Colonic mucosa (tissue), 4 donors: ENCODE results near the gene PRKAR1B. TPM values are rescaled to one million over a fixed set of nuclear protein-coding genes. Genes with fewer than 3 reads are reported as not detected.

Experiments
- DNase-seq: peaks from one replicate; pipeline ENCODE4 v3.0.0-alpha.2; 2020
- H3K27ac ChIP-seq: fragments of 200-600 bp; one replicate; pipeline ENCODE4 v1.8.0; 2021
- H3K27me3 ChIP-seq: fragments of 200-600 bp; one replicate; pipeline ENCODE4 v1.8.0; 2021
- H3K36me3 ChIP-seq: fragments of 200-600 bp; one replicate; pipeline ENCODE4 v1.8.0; 2021
- H3K4me1 ChIP-seq: fragments of 200-600 bp; one replicate; pipeline ENCODE4 v1.8.0; 2021; ENCODE audit warnings: mild to moderate bottlenecking
- H3K4me3 ChIP-seq: fragments of 200-600 bp; one replicate; pipeline ENCODE4 v1.8.0; 2021
- H3K9ac ChIP-seq, 2 donors: one replicate each; pipeline ENCODE4 v1.7.0; 2013; ENCODE audit warnings: control low read depth in 2 of 2, low read depth in 2 of 2, low read length in 2 of 2
- H3K9me3 ChIP-seq: fragments of 200-600 bp; one replicate; pipeline ENCODE4 v1.8.0; 2021
- CTCF ChIP-seq: fragments of 200-600 bp; IDR thresholded peaks from one replicate; pipeline ENCODE4 v1.8.0; 2022; ENCODE audit warnings: antibody characterized with exemption, mild to moderate bottlenecking
- intact Hi-C: fragments of 100-400 bp; cut with DNase I; formaldehyde crosslinking; loops from one replicate; pipeline ENCODE4 v1.14.1; 2022
- total RNA-seq, 2 donors: library from RNA; stranded (reverse); fragmentation: NEBNext Ultra II Directional in 1 of 2; extraction: Animal tissue kit (Norgen Biotek cat#: 25700) in 1 of 2; gene quantifications; one replicate each; pipeline ENCODE4 v1.2.1, GENCODE V29; 2021
- donor health status: healthy.
- donor health status: DM: no; HTN: no; CAD: no.
- donor health status: DM: no; HTN: no; CAD: no.

The PRKAR1B gene
- total RNA-seq, 2 donors from 2014 or later = 19.2 to 32.8 TPM

DNA sequence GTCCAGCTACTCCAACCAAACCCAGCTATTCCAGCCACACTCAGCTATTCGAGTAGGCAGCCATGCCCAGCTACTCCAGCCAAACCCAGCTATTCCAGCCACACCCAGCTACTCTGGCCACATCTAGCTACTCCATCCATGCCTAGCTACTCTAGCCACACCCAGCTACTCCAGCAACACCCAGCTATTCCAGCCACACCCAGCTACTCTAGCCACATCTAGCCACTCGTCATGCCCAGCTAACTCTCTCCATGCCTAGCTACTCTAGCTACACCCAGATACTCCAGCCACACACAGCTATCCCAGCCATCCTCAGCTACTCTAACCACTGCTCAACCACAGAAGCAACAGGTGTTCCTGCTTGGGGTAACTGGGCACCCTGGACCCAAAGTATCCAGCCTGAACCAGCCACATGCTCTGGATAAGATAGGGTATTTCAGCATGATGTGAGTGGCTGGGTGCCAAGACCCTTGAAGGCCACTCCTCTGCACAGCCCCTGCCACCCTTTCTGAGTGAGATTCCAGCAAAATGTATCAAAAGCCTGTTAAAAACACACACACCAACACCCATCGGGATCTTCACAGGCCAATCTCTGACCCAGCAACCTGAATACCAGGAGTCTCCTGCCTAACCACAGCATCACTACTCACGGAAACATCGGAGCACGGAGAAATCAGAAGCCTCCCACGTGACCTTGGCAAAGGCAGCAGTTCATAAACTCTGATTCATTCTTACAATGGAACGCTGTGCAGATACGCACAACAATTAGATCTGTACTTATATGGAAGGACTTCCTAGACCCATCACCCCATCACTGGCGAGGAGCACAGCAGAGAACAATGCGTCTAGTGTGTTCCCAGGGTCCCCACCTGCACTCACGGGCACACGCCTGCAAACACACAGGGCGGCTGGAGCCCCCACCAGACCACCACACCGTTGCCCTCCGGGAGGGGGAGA lies 52.3 kb downstream of the PRKAR1B start:
- H3K4me1 ChIP-seq = no peaks in the 10 kb centered on the region

GRCh38 chr7:673681-674453 lies 53.2 kb downstream of the PRKAR1B start:
- no peak overlapping the region for H3K9ac ChIP-seq
- no peaks in the 10 kb centered on the region for H3K27me3 ChIP-seq
- H3K27ac ChIP-seq = no peak overlapping the region
- no peak overlapping the region for H3K4me3 ChIP-seq
- no peaks in the 10 kb centered on the region for H3K9me3 ChIP-seq
- no peak for TF ChIP-seq CTCF
- no peaks in the 10 kb centered on the region for H3K4me1 ChIP-seq
- no peaks in the 10 kb centered on the region for H3K36me3 ChIP-seq
- intact Hi-C loops = no loop called here
- no peak for DNase-seq

More for the DNA sequence above, 52.3 kb downstream of the PRKAR1B start:
- intact Hi-C loops = no loop called here
- no peak overlapping the region for H3K4me3 ChIP-seq
- H3K9me3 ChIP-seq = no peaks in the 10 kb centered on the region
- no peak for TF ChIP-seq CTCF
- no peaks in the 10 kb centered on the region for H3K36me3 ChIP-seq
- H3K9ac ChIP-seq = no peak overlapping the region
- H3K27ac ChIP-seq = no peak overlapping the region
- H3K27me3 ChIP-seq = no peaks in the 10 kb centered on the region
- no peak for DNase-seq

GRCh38 chr7:672891-673290 lies 54.2 kb downstream of the PRKAR1B start:
- no peak for DNase-seq
- Histone ChIP-seq H3K27ac (no peak overlapping the region), H3K4me1 (no peaks in the 10 kb centered on the region), H3K36me3 (no peaks in the 10 kb centered on the region), H3K9me3 (no peaks in the 10 kb centered on the region), H3K4me3 (no peak overlapping the region), H3K9ac (no peak overlapping the region), H3K27me3 (no peaks in the 10 kb centered on the region)
- TF ChIP-seq CTCF = no peak
- intact Hi-C loops = no loop called here

- H3K9me3 ChIP-seq = no peaks in the 10 kb centered on the region
- no peak overlapping the region for H3K27ac ChIP-seq
- H3K9ac ChIP-seq = no peak overlapping the region
- intact Hi-C loops = no loop called here
- H3K36me3 ChIP-seq = no peaks in the 10 kb centered on the region
- no peak overlapping the region for H3K4me3 ChIP-seq
- no peak for TF ChIP-seq CTCF
- no peaks in the 10 kb centered on the region for H3K4me1 ChIP-seq
- H3K27me3 ChIP-seq = no peaks in the 10 kb centered on the region
- no peak for DNase-seq
Measured at GRCh38 chr7:671415-672042, 55.6 kb downstream of the PRKAR1B start.
